Right ventricle myocardium inferior (tissue), 1 donor: Measurements from ENCODE around the gene PCNX2. TPM values are rescaled to one million over a fixed set of nuclear protein-coding genes. Genes with fewer than 3 reads are reported as not detected.

Experiments
- ATAC-seq: fragments of 200-7000 bp; cut with Tn5 transposase; one replicate; pipeline ENCODE4 v1.9.1; 2020; ENCODE audit warnings: mild to moderate bottlenecking, moderate library complexity
- DNase-seq: peaks from one replicate; pipeline ENCODE4 v3.0.0; 2021; ENCODE audit errors: missing footprints
- intact Hi-C: fragments of 100-400 bp; cut with DNase I; formaldehyde crosslinking; loops from one replicate; pipeline ENCODE4 v1.11.0; 2022
- total RNA-seq: library from RNA; stranded (reverse); fragmentation: NEBNext Ultra II Directional; extraction: Animal tissue kit (Norgen Biotek cat#: 25700); gene quantifications from one replicate; pipeline ENCODE4 v1.2.1, GENCODE V29; 2021
- donor health status: DM: no; HTN: yes; CAD: no; lungs with severe emphysema.

Gene PCNX2
- total RNA-seq, 1 donor from 2014 or later, result 2.2 TPM

- ATAC-seq (no peak), DNase-seq (no peak)
- intact Hi-C loops, result no loop called here
These were observed 328.9 kb downstream of the PCNX2 start for GRCh38 chr1:232966663-232967062.

- intact Hi-C loops, result no loop called here
- DNase-seq (no peak), ATAC-seq (no peak)
These were observed 329.7 kb downstream of the PCNX2 start for GRCh38 chr1:232965912-232966217.

GRCh38 chr1:232965124-232965911 lies 330.2 kb downstream of the PCNX2 start:
- intact Hi-C loops, result no loop called here
- no peak for DNase-seq
- peak; percentile 38 for ATAC-seq

GRCh38 chr1:232964601-232965000 lies 330.9 kb downstream of the PCNX2 start:
- DNase-seq (no peak), ATAC-seq (no peak)
- intact Hi-C loops, result no loop called here

- no peak for DNase-seq
- intact Hi-C loops, result no loop called here
- peak; percentile 58 for ATAC-seq
These were observed 332.5 kb downstream of the PCNX2 start for GRCh38 chr1:232962761-232963745.

GRCh38 chr1:232958067-232958466 lies 337.5 kb downstream of the PCNX2 start:
- ATAC-seq, result no peak
- intact Hi-C loops, result no loop called here

GRCh38 chr1:232956081-232956480 lies 339.4 kb downstream of the PCNX2 start:
- ATAC-seq (no peak), DNase-seq (no peak)
- intact Hi-C loops, result no loop called here

More at GRCh38 chr1:232958067-232958466, 337.5 kb downstream of the PCNX2 start:
- no peak for DNase-seq

- intact Hi-C loops, result loop anchor here (5.0 kb wide), 1 partner anchor 322 kb away; the partner anchor contains the start of gene SIPA1L2
- DNase-seq (no peak), ATAC-seq (no peak)
These were observed 340.7 kb downstream of the PCNX2 start for GRCh38 chr1:232954594-232955365.

- intact Hi-C loops, result loop anchor here (5.0 kb wide), 1 partner anchor 321 kb away; the partner anchor contains the start of gene SIPA1L2
- ATAC-seq (no peak), DNase-seq (no peak)
These were observed 342.7 kb downstream of the PCNX2 start for GRCh38 chr1:232952514-232953499.

GRCh38 chr1:232951605-232952004 lies 343.9 kb downstream of the PCNX2 start:
- intact Hi-C loops, result loop anchor here (2.0 to 5.0 kb wide), 2 partner anchors 147 to 319 kb away; partner anchors contain the start of genes MAP10 and SIPA1L2
- DNase-seq (no peak), ATAC-seq (no peak)

- intact Hi-C loops, result loop anchor here (2.0 to 5.0 kb wide), 2 partner anchors 146 to 319 kb away; partner anchors contain the start of genes MAP10 and SIPA1L2
- DNase-seq (no peak), ATAC-seq (no peak)
These were observed 344.3 kb downstream of the PCNX2 start for GRCh38 chr1:232951180-232951579.

- intact Hi-C loops, result loop anchor here (2.0 to 5.0 kb wide), 2 partner anchors 146 to 318 kb away; partner anchors contain the start of genes MAP10 and SIPA1L2
- peak; percentile 96 for ATAC-seq
- peak; percentile 96 for DNase-seq
These were observed 345.0 kb downstream of the PCNX2 start, which contains the start of gene NTPCR for GRCh38 chr1:232950197-232951176. TSS of gene NTPCR (plus strand) at chr1:232950611. CDS start at chr1:232950711, 100 bp downstream.

- no peak for DNase-seq
- intact Hi-C loops, result loop anchor here (2.0 to 5.0 kb wide), 2 partner anchors 145 to 317 kb away; partner anchors contain the start of genes MAP10 and SIPA1L2
- no peak for ATAC-seq
These were observed 345.8 kb downstream of the PCNX2 start for GRCh38 chr1:232949636-232950196.

GRCh38 chr1:232944347-232944746 lies 351.2 kb downstream of the PCNX2 start:
- DNase-seq (no peak), ATAC-seq (no peak)
- intact Hi-C loops, result no loop called here

GRCh38 chr1:232943679-232944252 lies 351.8 kb downstream of the PCNX2 start:
- intact Hi-C loops, result no loop called here
- ATAC-seq (no peak), DNase-seq (no peak)
